ENCODE results near the gene KMT2D. TPM values are rescaled to one million over a fixed set of nuclear protein-coding genes. Genes with fewer than 3 reads are reported as not detected.

The KMT2D gene
- total RNA-seq, 1 donor from 2014 or later = 86.9 TPM

GRCh38 chr12:49018261-49019119 lies 42.1 kb downstream of the KMT2D start, which contains the start of gene PRKAG1:
Gene PRKAG1, minus strand, starts transcription at chr12:49018776. Its CDS starts 36 bp downstream, at chr12:49018740.
- Mint-ChIP-seq H3K4me1 (ENCODE audit: low read depth, unreplicated experiment) (peaks cover 19% of the 10 kb centered on the region), H3K36me3 (ENCODE audit: low read depth, unreplicated experiment) (peaks cover 11% of the 10 kb centered on the region), H3K27me3 (ENCODE audit: low read depth, unreplicated experiment) (no peaks in the 10 kb centered on the region), H3K27ac (ENCODE audit: unreplicated experiment) (peak within 1 kb of the TSS; percentile 98), H3K9me3 (ENCODE audit: unreplicated experiment) (no peaks in the 10 kb centered on the region), H3K4me3 (ENCODE audit: unreplicated experiment) (peak within 1 kb of the TSS; percentile 94)
- H3K36me3 ChIP-seq (ENCODE audit: insufficient read depth, low read length) = peaks cover 16% of the 10 kb centered on the region
- DNase-seq (ENCODE audit: low read depth) (peak; percentile 91), FAIRE-seq (no peak)
- H3K27me3 ChIP-seq (ENCODE audit: insufficient read depth, low read length) = no peaks in the 10 kb centered on the region
- peaks cover 32% of the 10 kb centered on the region for H3K79me2 ChIP-seq (ENCODE audit: insufficient read depth, low read length)
- peak within 1 kb of the TSS; percentile 98 for H3K4me3 ChIP-seq (ENCODE audit: insufficient read depth, low read depth, low read length)
- peaks cover 13% of the 10 kb centered on the region for H3K4me1 ChIP-seq (ENCODE audit: insufficient read depth, low read length)
- H3K9me3 ChIP-seq (ENCODE audit: insufficient read depth, low read depth, low read length) = no peaks in the 10 kb centered on the region
- peaks cover 14% of the 10 kb centered on the region for H4K20me1 ChIP-seq (ENCODE audit: insufficient read depth, low read length)
- H3K27ac ChIP-seq (ENCODE audit: low read depth, low read length) = peak within 1 kb of the TSS; percentile 96
- TF ChIP-seq CTCF (IDR thresholded peaks at IDR 0.05; ENCODE audit: insufficient read depth, low read depth, low read length) (peak; percentile 7), EZH2 (IDR thresholded peaks at IDR 0.05; ENCODE audit: insufficient read depth, low read length) (no peak)
- H3K4me2 ChIP-seq (ENCODE audit: low read length) = peak within 1 kb of the TSS; percentile 91
- peak within 1 kb of the TSS; percentile 98 for H3K9ac ChIP-seq (ENCODE audit: low read length)
- peak within 1 kb of the TSS; percentile 68 for H2AFZ ChIP-seq (ENCODE audit: low read depth, low read length)

- peak overlapping the region; percentile 94 for H3K4me3 Mint-ChIP-seq (ENCODE audit: unreplicated experiment)
- H3K27me3 ChIP-seq (ENCODE audit: insufficient read depth, low read length) = no peaks in the 10 kb centered on the region
- H3K4me1 ChIP-seq (ENCODE audit: insufficient read depth, low read length) = peaks cover 13% of the 10 kb centered on the region
- TF ChIP-seq EZH2 (IDR thresholded peaks at IDR 0.05; ENCODE audit: insufficient read depth, low read length) (no peak), CTCF (IDR thresholded peaks at IDR 0.05; ENCODE audit: insufficient read depth, low read depth, low read length) (no peak)
- peaks cover 12% of the 10 kb centered on the region for H3K36me3 ChIP-seq (ENCODE audit: insufficient read depth, low read length)
- H3K27ac ChIP-seq (ENCODE audit: low read depth, low read length) = peak overlapping the region; percentile 96
- H3K9ac ChIP-seq (ENCODE audit: low read length) = peak overlapping the region; percentile 98
- DNase-seq (ENCODE audit: low read depth) = peak; percentile 48
- peaks cover 32% of the 10 kb centered on the region for H3K79me2 ChIP-seq (ENCODE audit: insufficient read depth, low read length)
- no peaks in the 10 kb centered on the region for H3K27me3 Mint-ChIP-seq (ENCODE audit: low read depth, unreplicated experiment)
- peak overlapping the region; percentile 98 for H3K27ac Mint-ChIP-seq (ENCODE audit: unreplicated experiment)
- H3K36me3 Mint-ChIP-seq (ENCODE audit: low read depth, unreplicated experiment) = peaks cover 7% of the 10 kb centered on the region
- peaks cover 19% of the 10 kb centered on the region for H3K4me1 Mint-ChIP-seq (ENCODE audit: low read depth, unreplicated experiment)
- FAIRE-seq = no peak
- H3K4me2 ChIP-seq (ENCODE audit: low read length) = peak overlapping the region; percentile 91
- peak overlapping the region; percentile 65 for H2AFZ ChIP-seq (ENCODE audit: low read depth, low read length)
- no peaks in the 10 kb centered on the region for H3K9me3 Mint-ChIP-seq (ENCODE audit: unreplicated experiment)
- H3K9me3 ChIP-seq (ENCODE audit: insufficient read depth, low read depth, low read length) = no peaks in the 10 kb centered on the region
- H4K20me1 ChIP-seq (ENCODE audit: insufficient read depth, low read length) = peaks cover 19% of the 10 kb centered on the region
- H3K4me3 ChIP-seq (ENCODE audit: insufficient read depth, low read depth, low read length) = peak overlapping the region; percentile 98
Observed at GRCh38 chr12:49017891-49018260, 42.7 kb downstream of the KMT2D start.

- Mint-ChIP-seq H3K4me3 (ENCODE audit: unreplicated experiment) (no peak overlapping the region), H3K36me3 (ENCODE audit: low read depth, unreplicated experiment) (peaks cover 10% of the 10 kb centered on the region), H3K9me3 (ENCODE audit: unreplicated experiment) (no peaks in the 10 kb centered on the region), H3K27me3 (ENCODE audit: low read depth, unreplicated experiment) (no peaks in the 10 kb centered on the region), H3K27ac (ENCODE audit: unreplicated experiment) (no peak overlapping the region), H3K4me1 (ENCODE audit: low read depth, unreplicated experiment) (peaks cover 21% of the 10 kb centered on the region)
- Histone ChIP-seq H3K4me2 (ENCODE audit: low read length) (no peak overlapping the region), H3K36me3 (ENCODE audit: insufficient read depth, low read length) (peaks cover 21% of the 10 kb centered on the region), H3K27me3 (ENCODE audit: insufficient read depth, low read length) (no peaks in the 10 kb centered on the region), H3K9me3 (ENCODE audit: insufficient read depth, low read depth, low read length) (no peaks in the 10 kb centered on the region), H4K20me1 (ENCODE audit: insufficient read depth, low read length) (peaks cover 19% of the 10 kb centered on the region), H3K79me2 (ENCODE audit: insufficient read depth, low read length) (peaks cover 32% of the 10 kb centered on the region), H3K27ac (ENCODE audit: low read depth, low read length) (no peak overlapping the region), H3K9ac (ENCODE audit: low read length) (no peak overlapping the region), H3K4me3 (ENCODE audit: insufficient read depth, low read depth, low read length) (no peak overlapping the region), H3K4me1 (ENCODE audit: insufficient read depth, low read length) (peaks cover 13% of the 10 kb centered on the region), H2AFZ (ENCODE audit: low read depth, low read length) (no peak overlapping the region)
- no peak for FAIRE-seq
- DNase-seq (ENCODE audit: low read depth) = no peak
- TF ChIP-seq CTCF (IDR thresholded peaks at IDR 0.05; ENCODE audit: insufficient read depth, low read depth, low read length) (no peak), EZH2 (IDR thresholded peaks at IDR 0.05; ENCODE audit: insufficient read depth, low read length) (no peak)
Observed at GRCh38 chr12:49015196-49015595, 45.4 kb downstream of the KMT2D start.

Data from astrocyte (in vitro differentiated cells and primary cell).